Ovary (tissue), 9 donors: ENCODE measurements around the gene TMEM126B. TPM values are rescaled to one million over a fixed set of nuclear protein-coding genes. Genes with fewer than 3 reads are reported as not detected.
A peak's percentile ranks its signal among the peaks of the same experiment; 100 is the strongest.

Experiments used
- DNase-seq, 5 donors: peaks; one replicate each; pipeline ENCODE4 v3.0.0-alpha.2; 2019 to 2020
- H3K27ac ChIP-seq, 2 donors: fragments of 200-600 bp; one replicate each; pipeline versions ENCODE4 v1.5.1 to v1.8.0; 2019 to 2022
- H3K27me3 ChIP-seq: fragments of 200-600 bp; one replicate; pipeline ENCODE4 v1.8.0; 2022
- H3K36me3 ChIP-seq: fragments of 200-600 bp; sonication (generic); one replicate; pipeline ENCODE4 v1.5.1; 2019
- H3K4me1 ChIP-seq: one replicate; pipeline ENCODE4 v1.8.1; 2013; ENCODE audit warnings: mild to moderate bottlenecking, moderate library complexity; ENCODE audit not compliant: insufficient read depth
- H3K4me3 ChIP-seq: fragments of 200-600 bp; sonication (generic); one replicate; pipeline ENCODE4 v1.5.1; 2017
- H3K9me3 ChIP-seq, 2 donors: fragments of 200-600 bp in 1 of 2; sonication (generic) in 1 of 2; one replicate each; pipeline versions ENCODE4 v1.5.1 to v1.8.1; 2013 to 2019; ENCODE audit warnings: mild to moderate bottlenecking in 1 of 2, moderate library complexity in 1 of 2
- CTCF ChIP-seq, 3 donors: fragments of 450-650 bp in 2 of 3; fragments of 200-600 bp in 1 of 3; IDR thresholded peaks; one replicate each; pipeline versions ENCODE4 v1.5.1 to v1.8.0; 2016 to 2022; ENCODE audit warnings: antibody characterized with exemption in 3 of 3, mild to moderate bottlenecking in 1 of 3
- EP300 ChIP-seq: sonication (generic); formaldehyde crosslinking; IDR thresholded peaks from one replicate; pipeline ENCODE4 v1.6.1; 2017; ENCODE audit warnings: antibody characterized with exemption
- POLR2A ChIP-seq: fragments of 450-650 bp; IDR thresholded peaks from one replicate; pipeline ENCODE4 v1.6.1; 2017; ENCODE audit warnings: antibody characterized with exemption, mild to moderate bottlenecking, moderate library complexity
- WGBS, 3 donors: extraction: QIAGEN DNeasy Blood & Tissue Kit in 1 of 3; methylation state at CpG; one replicate each; pipeline versions ENCODE4 v1.1.5 to v1.1.7; 2013 to 2017; 5-methylcytosine and 5-hydroxymethylcytosine counted together
- intact Hi-C, 4 donors: fragments of 100-400 bp; cut with DNase I; formaldehyde crosslinking; loops; one replicate each; pipeline versions ENCODE4 v1.11.0 to v1.15.1; 2022 to 2023
- polyA plus RNA-seq, 2 donors: library from polyadenylated mRNA; stranded (reverse); fragments of 200-250 nt in 1 of 2; fragments of 350-450 nt in 1 of 2; fragmentation: Illumina TruSeq in 1 of 2; extraction: RNeasy Lipid Tissue Mini Kit (QIAGEN cat#74804) in 1 of 2; gene quantifications; one replicate each; pipeline ENCODE4 v1.2.3, GENCODE V29; 2013 to 2014
- total RNA-seq, 7 donors: library from RNA; depleted of rRNA in 2 of 7; stranded (reverse); fragments of >200 nt in 2 of 7; fragmentation: NEBNext Ultra II Directional in 3 of 7; extraction: Animal tissue kit (Norgen Biotek cat#: 25700) in 3 of 7; gene quantifications; one replicate each; pipeline versions ENCODE4 v1.1.0 to v1.2.4, GENCODE V29; 2016 to 2023
- donor health status: DM: no; HTN: no; CAD: no; lungs with moderate emphysema.
- donor health status: DM: no; HTN: no; CAD: no.
- donor health status: Bipolar disorder and iron deficiency.
- donor health status: DM: yes; HTN: yes; CAD: no.
- donor health status: DM: no; HTN: no; CAD: no.
- donor health status: DM: yes; HTN: yes; CAD: no.

The TMEM126B gene
- total and polyA plus RNA-seq, 9 donors, result 29.5 to 54.0 (median 42.8) TPM

GRCh38 chr11:85595285-85595884 lies 33.0 kb upstream of the TMEM126B start:
- Histone ChIP-seq H3K4me3 (no peak overlapping the region), H3K27me3 (no peaks in the 10 kb centered on the region), H3K4me1 (no peaks in the 10 kb centered on the region), H3K27ac (no peak overlapping the region), H3K9me3 (no peaks in the 10 kb centered on the region), H3K36me3 (no peaks in the 10 kb centered on the region)
- no peak for DNase-seq
- TF ChIP-seq CTCF (IDR thresholded peaks at IDR 0.05), result peak; percentile 20 to 66 (median 42)
- TF ChIP-seq POLR2A, result no peak
- intact Hi-C loops, result no loop called here

- Histone ChIP-seq H3K9me3 (no peaks in the 10 kb centered on the region), H3K4me3 (no peak overlapping the region), H3K27me3 (no peaks in the 10 kb centered on the region), H3K36me3 (no peaks in the 10 kb centered on the region), H3K4me1 (no peaks in the 10 kb centered on the region), H3K27ac (no peak overlapping the region)
- intact Hi-C loops, result no loop called here
- WGBS, 3 donors, result 73 to 74% (median 74%) methylated on average over 2 of the region's 2 CpGs
- DNase-seq, result no peak
- no peak for TF ChIP-seq POLR2A
- no peak for TF ChIP-seq CTCF (IDR thresholded peaks at IDR 0.05)
- no peak for TF ChIP-seq EP300
Measured at GRCh38 chr11:85596886-85597285, 31.5 kb upstream of the TMEM126B start.

- TF ChIP-seq EP300, result no peak
- no peak for TF ChIP-seq POLR2A
- no peak for TF ChIP-seq CTCF (IDR thresholded peaks at IDR 0.05)
- H3K4me1 ChIP-seq, result no peaks in the 10 kb centered on the region
- H3K27me3 ChIP-seq, result no peaks in the 10 kb centered on the region
- WGBS, 3 donors, result 70 to 73% (median 71%) methylated on average over 5 of the region's 5 CpGs
- no peaks in the 10 kb centered on the region for H3K36me3 ChIP-seq
- no peak for DNase-seq
- no peaks in the 10 kb centered on the region for H3K9me3 ChIP-seq
- no peak overlapping the region for H3K27ac ChIP-seq
- no peak overlapping the region for H3K4me3 ChIP-seq
- intact Hi-C loops, result no loop called here
Measured at GRCh38 chr11:85599083-85599482, 29.3 kb upstream of the TMEM126B start.

GRCh38 chr11:85602526-85603213 lies 25.7 kb upstream of the TMEM126B start:
- Histone ChIP-seq H3K36me3 (no peaks in the 10 kb centered on the region), H3K27ac (no peak overlapping the region), H3K9me3 (no peaks in the 10 kb centered on the region), H3K4me1 (no peaks in the 10 kb centered on the region), H3K4me3 (no peak overlapping the region), H3K27me3 (no peaks in the 10 kb centered on the region)
- TF ChIP-seq EP300, result no peak
- TF ChIP-seq POLR2A, result no peak
- TF ChIP-seq CTCF (IDR thresholded peaks at IDR 0.05), result no peak
- intact Hi-C loops, result no loop called here
- no peak for DNase-seq
- WGBS, 3 donors, result 98 to 100% (median 99%) methylated on average over 2 of the region's 2 CpGs
